Hematopoietic multipotent progenitor cell treated with erythropoietin and hydrocortisone succinate and interleukin-3 and kit ligand, for 15 days (in vitro differentiated cells): ENCODE results near the gene ATP8A2.
"Not testable (repeated sequence)": the region's sequence is repeated elsewhere in the genome, so short reads cannot be mapped to it uniquely, and the experiment has no call there.

Source experiments
- DNase-seq: peaks from one replicate; pipeline ENCODE4 v3.0.0-alpha.2; 2015; ENCODE audit warnings: low spot score

ATP8A2 gene

GRCh38 chr13:25561812-25562211 is 190.0 kb downstream of the ATP8A2 start:
- DNase-seq: no peak

DNA sequence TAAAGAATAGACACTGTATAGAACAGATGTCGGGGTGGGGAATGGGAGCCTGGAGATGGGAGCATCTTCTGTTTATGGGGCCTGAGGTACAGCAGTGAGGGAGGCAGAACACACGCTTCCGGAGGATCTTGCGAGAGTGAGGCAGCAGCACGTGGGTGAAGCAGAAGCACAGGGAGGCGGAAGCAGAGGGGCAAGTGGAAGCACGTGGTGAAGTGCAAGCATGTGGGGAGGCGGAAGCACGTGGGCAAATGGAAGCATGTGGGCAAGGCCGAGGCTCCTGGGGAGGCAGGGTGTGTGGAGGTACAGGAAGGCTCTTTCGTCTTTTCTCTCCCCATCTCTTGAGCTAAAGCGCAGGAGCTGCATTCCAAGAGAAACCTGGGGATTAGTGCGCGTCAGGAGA is 198.4 kb downstream of the ATP8A2 start:
- no peak for DNase-seq

- no peak for DNase-seq
These were observed 199.5 kb downstream of the ATP8A2 start for GRCh38 chr13:25571237-25571636.

- not testable (repeated sequence) for DNase-seq
These were observed 200.4 kb downstream of the ATP8A2 start for GRCh38 chr13:25572171-25572570.

DNA sequence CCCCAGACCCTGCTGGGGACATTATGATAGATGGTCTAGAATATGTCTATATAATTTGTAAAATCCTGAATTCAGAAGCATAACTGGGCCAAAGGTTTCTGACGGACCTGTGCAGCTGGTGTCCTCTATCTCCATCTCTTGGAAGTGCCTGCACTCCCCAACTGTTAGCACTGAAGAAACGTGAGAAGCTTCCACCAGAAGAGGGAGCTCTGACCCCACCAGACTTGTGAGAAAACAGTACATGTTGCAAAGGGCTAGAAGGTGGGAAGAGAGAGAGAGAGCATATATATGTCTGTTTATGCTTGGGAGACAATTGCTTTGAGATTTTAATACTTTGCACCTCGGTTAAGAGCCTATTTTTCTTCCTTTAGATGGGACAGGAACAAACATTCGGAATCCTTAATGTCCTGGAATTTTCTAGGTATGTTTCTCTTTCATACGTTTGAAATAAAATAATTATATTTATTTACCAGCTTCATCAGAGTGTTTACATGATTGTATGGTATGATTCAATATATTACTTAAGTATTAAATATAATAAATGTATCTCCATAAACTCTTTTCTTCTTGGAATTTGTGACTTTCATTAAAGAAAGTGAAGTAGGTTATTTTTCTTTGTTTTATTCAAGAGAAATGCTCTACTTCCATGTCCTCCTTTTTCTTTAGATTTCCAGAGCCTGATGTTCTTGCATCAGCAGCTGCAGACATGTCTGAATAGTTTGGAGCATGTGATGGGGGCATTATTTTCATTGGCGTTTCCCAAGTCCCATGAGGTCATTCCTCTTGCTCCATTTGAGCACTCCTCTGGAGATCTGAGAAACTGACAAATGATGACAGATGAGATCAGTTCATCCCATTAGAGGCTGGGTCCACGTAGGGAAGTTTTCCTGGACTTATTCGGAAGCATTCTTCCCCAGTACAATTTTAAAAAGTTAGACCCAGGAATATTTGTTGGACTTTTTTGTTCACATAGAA is 202.9 kb downstream of the ATP8A2 start:
- DNase-seq: peak; percentile 39

- no peak for DNase-seq
These were observed 203.8 kb downstream of the ATP8A2 start for GRCh38 chr13:25575562-25575961.

DNA sequence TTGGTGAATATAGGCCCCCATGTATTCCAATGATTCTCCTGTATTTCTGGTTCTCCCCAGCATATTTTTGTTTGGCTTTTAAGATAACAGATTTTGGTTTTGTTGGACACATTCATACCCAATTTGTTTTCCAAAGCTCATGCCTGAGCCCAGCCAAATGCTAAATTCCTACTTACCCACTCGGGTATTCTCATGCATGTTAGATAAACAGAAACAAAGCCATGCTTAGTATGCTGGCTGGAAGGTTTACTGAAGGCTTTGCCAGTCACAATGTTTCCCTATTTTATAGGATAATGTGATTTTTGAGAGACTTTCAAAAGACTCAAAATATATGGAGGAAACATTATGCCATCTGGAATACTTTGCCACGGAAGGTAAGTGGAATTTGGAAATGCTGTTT is 206.8 kb downstream of the ATP8A2 start:
- no peak for DNase-seq

DNA sequence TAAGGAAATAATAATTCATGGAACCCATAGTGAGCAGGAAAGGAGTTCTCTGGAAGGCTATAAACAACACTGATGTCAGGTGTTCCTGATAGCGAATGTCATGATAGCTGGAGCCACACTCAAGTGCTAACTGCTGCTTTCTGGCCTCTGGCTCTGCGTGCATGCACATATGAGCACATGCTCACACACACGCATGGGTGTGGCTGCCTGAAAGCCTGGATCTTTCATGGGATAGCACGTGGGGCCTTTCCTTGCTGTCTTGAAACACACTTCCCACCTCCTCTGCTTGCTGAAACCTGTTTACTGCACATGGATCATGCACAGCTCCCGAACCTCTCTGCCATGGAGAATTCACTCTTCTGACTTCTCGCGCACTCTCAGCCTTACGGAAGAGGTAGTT is 207.4 kb downstream of the ATP8A2 start:
- no peak for DNase-seq

DNA sequence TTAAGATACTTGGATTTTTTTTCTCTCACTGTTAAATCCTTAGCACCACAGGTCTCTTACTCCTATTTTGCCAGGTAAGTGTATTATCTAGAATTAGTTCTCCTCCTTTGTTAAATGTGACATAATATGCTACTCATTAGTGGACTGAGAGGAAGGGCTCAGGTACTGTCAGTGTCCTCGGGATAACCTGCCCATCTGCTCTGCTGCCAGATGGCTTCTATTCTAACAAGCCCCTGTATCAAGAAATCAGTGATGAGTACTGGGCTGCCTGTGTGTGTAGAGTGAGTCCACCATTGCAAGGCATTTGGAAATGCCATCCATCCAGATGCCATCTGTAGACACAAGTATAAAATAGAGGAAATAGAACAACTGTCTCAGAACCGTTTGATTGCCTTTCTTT is 209.6 kb downstream of the ATP8A2 start:
- DNase-seq: no peak

DNA sequence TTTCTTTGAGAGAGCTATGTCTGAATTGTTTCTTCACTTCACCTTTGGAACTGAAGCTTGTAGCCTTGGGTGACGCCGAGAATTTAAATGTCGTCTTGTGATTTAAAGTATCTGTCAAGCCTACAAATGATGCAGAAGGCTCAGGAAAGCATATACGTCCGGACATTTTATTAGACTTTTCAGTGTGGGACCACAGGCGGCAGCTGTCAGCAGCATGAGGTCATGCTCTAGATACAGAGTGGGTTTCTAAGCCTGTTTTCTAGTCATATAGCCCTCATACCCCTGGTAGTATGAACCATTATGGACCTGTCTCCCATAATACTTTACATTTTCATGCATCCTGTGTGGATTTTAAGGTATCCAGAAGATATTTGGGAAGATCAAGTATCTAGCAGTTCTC is 212.3 kb downstream of the ATP8A2 start:
- DNase-seq: no peak

- DNase-seq: peak; percentile 7
These were observed 213.2 kb downstream of the ATP8A2 start for GRCh38 chr13:25585000-25585399.

GRCh38 chr13:25587326-25587980 is 215.7 kb downstream of the ATP8A2 start:
- no peak for DNase-seq

DNA sequence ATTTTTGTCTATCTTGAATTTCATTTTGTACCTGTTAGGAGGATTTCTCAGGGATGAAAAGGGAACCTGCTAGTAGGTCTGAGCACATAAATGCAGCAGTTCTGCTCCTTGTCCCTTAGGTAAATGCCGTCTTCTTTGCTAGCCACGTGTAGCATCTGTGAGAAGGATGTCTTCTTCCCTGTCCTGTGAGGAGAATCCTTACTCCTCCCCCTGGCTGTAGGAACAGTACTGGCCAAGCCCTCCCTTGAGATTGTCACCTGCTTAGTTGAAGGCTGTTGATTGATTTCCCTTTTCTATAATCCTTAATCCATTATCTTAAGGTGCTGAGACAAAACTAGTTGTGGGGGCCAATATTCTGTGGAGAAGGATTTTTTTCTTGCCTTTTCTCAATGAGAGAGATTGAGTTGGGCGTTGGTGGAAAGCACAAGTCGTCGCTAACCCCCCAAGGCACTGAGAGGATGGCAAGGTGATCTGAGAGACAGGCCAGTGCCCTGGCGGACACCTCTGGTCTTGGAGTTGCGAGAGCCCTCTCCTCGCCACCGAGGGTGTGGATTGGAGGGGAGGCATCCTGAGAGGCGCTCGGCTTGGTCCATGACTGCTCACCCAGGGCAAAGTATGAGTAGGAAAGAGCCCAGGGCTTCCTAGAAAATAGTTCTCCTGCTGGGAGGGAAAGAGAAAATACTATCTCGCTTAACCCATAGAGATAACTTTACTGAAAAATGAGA is 216.7 kb downstream of the ATP8A2 start:
- no peak for DNase-seq

DNA sequence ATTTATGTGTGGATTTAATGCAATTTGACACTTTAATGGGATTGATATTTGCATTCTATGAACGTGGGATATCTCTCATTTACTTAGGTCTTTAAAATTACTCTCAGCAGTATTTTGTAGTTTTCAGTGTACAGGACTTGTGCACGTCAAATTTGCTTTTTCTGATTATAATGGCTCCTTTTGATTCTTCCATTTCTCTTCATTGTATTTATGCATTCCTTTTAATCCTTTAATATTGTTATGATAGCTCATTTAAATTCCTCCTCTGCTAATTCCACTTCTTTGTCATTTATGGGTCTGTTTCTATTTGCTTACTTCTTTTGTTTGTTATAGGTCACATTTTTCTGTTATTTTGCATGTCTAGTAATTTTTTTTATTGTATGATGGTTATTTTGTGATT is 226.6 kb downstream of the ATP8A2 start:
- no peak for DNase-seq

DNA sequence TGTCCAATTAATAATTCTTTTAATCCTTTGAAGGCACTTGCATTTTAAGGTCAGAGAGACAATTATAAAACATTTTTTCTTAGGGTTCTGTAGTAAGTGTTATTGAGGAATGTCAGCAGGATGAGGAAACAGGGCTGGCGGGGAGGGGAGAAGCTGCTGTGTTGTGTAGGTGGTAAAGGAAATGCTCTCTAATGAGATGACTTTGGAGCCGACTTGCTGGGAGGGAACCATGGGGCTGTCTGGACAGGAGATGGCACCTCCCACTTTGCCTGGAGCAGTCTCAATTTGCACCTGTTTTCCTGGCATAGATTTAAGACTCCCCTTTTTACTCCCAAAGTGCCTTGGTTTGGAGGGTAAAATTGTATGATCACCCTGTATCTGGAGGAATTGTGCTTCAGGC is 230.4 kb downstream of the ATP8A2 start:
- no peak for DNase-seq

DNA sequence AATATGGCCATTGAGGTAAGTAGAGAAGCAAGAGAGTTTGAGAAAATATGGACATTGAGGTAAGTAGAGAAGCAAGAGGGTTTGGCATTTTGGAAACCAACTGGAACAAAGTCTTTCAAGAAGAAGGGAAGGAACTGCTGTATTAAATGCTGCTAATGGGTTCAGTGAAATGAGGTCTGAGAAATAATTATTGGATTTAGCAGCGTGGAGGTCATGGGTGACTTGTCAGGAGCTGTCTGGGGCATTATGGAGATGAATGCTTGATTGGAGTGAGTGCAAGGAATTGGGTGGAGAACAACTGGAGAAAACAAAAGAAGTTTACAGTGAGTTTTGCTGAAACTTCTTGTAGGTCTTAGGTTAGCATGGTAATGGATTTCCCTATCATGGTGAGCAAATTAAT is 232.3 kb downstream of the ATP8A2 start:
- no peak for DNase-seq

DNA sequence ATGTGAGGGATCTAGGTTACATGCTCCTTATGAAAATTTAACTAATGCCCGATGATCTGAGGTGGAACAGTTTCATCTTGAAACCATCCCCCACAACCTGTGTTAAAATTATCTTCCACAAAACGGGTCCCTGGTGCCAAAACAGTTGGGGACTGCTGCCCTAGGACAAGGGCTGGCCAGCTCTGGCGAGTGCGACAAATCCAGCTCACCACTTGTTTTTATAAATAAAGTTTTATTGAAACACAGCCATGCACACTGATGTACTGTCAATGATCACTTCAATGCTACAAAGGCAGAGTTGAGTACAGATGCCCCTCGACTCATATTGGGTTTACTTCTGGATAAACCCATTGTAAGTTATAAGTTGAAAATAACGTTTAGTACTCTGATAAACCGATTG is 235.3 kb downstream of the ATP8A2 start:
- DNase-seq: no peak

DNA sequence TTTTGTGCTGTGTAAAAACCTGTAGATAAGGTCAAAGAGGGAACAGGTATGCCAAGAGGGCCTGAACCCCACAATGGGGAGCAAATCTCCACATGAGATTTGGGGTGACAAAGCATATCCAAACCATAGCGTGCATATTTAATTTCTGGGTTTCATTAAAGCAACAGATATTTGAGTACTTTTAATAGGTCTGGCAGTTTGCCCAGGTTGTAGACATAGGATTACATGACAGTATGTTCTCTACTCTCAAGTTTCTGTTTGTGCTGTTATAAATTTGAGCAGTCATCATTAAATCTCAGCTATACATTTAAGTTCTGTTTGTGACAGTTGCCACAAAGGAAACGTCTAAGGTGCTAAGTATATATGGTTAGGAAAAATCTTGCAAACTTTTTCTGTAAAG is 236.4 kb downstream of the ATP8A2 start:
- no peak for DNase-seq

GRCh38 chr13:25616674-25617073 is 244.9 kb downstream of the ATP8A2 start:
- no peak for DNase-seq

- no peak for DNase-seq
These were observed 248.1 kb downstream of the ATP8A2 start for GRCh38 chr13:25619897-25620296.

- no peak for DNase-seq
These were observed 253.6 kb downstream of the ATP8A2 start for GRCh38 chr13:25625414-25625813.

GRCh38 chr13:25630329-25630900 is 258.6 kb downstream of the ATP8A2 start:
- no peak for DNase-seq
